ENCODE data around the gene BRD7.

BRD7 gene

DNA sequence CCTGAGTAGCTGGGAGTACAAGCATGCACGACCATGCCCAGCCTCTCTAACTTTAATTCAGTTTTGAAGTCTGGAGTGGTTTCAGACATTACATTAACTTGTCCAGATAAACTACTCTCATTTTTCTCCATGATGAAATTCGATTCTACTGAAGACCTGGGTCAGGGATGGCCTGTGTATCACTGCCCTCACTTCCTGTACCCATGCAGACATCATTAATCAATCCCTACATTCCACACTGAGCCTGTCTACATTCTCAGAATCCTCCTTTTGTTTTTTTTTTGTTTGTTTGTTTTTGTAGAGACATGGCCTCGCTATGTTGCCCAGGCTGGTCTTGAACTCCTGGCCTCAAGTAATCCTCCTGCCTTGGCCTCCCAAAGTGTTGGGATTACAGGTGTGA lies 79.9 kb downstream of the BRD7 start:
- DNase-seq = no peak

DNA sequence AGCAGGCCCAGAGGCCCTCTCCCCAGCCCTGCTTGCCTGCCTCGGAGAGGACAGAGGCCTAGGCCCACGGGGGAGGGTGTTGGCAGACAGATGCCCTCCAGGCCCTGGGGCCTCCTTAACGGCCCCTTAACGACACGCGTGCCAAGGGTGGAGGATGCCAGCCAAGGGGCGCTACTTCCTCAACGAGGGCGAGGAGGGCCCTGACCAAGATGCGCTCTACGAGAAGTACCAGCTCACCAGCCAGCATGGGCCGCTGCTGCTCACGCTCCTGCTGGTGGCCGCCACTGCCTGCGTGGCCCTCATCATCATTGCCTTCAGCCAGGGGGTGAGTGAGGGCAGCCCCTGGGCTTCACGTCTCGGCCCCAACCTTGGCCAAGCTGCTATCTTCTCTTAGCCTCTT lies 80.8 kb downstream of the BRD7 start:
- DNase-seq = no peak

DNA sequence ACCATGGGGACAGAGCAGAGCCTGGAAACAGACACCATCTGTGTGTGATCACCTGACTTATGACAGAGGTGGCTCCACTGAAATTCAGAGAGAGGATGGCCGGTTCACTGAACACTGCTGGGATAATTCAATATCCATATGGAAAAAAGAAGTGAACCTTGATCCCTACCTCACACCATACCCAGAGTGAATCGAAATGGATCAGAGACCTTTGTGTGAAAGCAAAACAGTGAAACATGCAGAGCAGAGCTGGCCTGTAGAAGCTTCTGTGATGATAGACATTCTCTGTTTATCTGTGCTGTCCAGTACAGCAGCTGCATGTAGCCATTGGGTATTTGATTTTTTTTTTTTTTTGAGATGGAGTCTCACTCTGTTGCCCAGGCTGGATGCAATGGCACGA lies 82.1 kb downstream of the BRD7 start:
- no peak for DNase-seq

DNA sequence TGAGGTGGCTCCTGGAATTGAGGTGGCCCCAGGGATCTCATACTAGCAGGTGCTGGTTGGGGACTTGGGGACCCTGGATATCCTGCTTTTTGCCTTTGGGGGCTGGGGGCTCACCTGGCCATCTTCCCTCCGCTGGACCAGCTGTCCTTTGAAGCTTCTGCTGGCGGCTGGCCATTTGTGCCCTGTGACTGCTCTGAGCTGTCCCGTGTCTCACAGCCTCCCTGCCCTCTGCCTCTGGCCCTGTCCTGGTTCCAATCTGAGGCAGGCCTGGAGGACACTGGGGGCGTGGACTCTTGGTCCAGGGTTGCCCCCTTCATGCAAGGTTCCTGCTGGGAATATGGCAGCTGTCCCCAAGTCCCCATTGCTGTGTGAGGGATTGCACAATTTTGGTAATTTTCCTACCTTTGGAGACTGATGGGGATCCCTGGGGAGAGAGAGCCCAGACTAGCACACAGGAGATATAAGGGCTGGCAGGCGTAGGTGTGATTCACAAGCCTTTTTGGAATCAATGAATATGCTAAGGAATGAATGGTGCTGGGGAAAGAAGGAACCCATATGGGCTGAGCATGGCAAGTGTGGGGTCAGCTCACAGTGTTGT lies 83.3 kb downstream of the BRD7 start:
- no peak for DNase-seq

DNA sequence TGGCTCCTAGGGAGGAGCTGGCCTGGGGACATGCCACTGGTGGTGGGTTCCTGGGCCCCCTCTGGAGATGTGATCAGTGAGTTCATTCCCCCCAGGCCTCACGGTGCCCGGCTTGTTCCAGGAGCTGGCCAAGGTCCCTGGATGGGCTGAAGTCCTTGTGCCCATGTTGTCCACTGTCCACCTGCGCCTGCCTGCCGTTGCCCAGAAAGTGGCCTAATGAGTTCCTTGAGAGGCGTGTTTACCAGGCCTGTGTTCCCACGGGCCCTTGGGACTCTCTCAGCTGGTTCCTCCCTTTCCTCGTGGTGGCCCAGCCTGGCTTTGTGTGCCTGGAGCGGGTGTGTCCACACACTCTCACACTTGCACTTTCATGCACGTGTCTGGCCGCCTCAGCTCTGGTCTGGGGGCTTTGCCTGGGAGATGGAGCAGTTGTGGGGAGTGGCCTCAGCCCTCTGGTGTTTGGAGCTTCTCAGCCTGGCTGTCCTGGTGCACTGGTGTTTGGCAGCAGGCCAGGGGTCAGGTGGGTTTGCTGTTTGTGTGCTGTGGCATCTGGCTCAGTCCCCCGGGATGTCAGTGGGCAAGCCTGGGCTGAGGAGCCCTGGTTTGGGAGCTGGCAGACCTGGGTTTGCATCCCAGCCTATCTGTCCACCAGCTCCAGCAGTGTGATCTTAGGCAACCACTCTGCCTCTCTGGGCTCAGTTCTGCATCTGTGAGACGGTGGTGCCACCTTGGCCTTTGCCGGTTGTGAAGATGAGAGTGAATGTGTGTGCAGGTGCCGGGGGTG lies 84.5 kb downstream of the BRD7 start:
- DNase-seq = no peak

DNA sequence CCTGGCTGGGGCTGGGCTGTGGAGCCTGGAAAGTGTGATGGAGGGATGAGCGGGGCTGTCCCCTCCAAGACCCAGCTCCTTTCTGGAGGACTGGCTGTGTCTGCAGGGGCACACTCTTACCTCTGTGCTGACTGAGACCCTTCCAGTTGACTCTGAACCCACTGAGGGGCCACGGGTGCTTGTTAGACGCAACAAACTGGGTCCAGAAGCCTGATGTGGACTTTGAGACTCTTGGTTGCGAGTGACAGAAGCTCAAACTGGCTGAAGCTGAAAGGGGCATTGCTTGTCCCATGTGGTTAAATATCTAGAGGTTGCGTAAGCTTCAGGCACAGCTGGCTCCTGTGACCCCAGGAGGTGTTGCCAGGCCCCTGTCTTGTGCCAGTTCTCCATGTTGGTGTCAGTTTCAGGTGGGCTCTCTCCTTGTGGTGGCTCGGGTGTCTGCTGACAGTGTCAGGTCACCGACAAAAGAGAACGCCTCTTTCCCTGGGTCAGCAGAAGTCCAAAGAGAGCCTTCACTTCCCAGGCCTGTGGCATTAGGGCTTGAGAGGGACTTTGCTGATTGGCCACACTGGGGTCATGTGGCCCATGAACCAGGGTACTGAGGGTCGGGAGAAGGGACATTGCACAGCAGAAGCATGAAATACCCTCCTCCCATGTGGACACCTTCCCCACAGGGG lies 85.7 kb downstream of the BRD7 start:
- no peak for DNase-seq

DNA sequence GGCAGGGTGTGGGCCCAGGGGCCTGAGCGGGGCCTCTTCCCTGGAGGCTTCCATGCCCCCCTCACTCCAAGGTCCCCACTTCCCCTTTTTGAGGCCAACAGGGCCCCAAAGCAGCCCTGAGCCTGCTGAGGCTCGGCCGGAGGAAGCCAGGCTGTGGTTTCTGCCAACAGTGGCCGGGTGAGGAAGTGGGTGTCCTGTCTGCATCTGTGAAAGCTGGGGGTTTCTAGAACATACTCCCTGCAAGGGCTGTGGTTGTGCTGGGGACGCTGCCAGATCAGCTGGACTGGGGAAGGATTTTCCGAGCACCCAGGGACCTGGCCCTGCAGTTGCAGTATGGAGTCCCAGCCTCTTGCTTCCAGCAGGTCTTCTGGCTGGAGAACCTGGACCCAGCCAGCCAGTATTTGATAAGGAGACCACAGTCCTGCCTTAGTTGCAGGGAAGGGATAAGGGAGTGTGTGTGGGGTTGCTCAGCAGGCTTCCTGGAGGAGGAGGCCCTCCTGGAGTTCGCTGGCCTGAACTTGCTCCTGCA lies 86.7 kb downstream of the BRD7 start:
- peak in 3 of 5 experiments; percentile 42 to 89 (median 77) for DNase-seq

DNA sequence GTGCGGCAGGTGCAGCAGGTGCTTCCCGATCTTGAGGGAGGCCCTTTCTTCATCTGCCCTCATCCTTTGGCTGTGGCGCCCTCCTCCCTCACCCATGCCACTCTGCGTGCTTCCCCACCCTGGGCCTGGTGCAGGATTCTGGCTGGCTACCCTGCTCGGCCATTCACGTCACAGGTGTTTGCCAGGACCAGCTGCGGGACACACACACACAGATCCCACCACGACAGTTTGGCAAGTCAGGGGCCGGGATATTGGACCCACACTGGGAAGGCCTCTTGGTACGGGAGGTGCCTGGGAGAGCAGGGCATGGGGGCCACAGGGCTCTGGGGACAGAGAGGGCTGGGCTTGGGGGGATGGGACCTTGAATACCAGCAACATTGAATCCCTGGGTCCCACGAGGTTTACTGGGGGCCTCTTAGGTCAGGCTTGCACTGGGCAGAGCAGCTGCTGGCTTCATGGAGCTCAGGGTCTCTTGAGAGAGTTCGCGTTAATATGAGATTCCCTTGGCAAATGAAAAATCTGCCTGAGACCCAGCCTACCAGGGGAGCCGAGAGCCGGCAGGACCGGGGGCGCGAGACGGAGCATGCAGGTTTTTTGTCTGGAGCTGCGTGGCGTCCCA lies 87.3 kb downstream of the BRD7 start:
- DNase-seq = no peak

DNA sequence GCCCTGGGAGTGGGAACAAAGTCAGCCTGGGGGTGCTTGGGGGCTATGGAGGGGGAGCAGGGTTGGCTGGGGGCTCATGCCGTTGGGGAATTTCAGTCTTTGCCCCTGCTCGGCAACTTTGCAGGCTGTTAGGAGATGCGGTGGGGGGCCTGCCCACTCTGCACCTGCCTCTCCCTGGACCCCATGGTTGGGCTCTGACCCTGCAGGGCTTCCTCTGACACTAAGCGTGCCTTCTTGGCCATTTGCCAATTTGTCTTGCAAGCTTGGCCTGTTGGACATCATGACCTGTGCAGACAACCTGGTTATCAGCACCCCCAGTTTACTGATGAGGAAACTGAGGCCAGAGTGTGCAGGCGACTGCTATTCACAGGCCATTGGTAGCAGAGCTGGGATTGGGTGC lies 87.9 kb downstream of the BRD7 start:
- DNase-seq = no peak

DNA sequence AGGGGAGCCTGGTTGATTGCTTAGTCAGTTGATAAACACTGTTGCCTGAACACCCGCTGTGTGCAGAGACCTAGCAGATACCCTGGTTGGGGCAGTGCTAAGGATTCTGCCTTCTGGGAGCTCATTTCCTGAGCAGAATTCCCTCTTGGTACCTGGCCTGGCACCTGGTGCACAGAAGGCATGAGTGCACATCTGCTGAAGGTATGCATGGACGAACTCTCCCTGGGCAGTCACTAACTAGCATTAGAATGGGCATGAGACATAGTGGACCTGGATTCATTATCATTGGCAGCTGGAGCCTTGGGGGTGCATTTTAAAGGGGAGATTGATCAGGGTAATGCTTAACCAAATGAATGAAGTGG lies 89.3 kb downstream of the BRD7 start:
- no peak for DNase-seq

DNA sequence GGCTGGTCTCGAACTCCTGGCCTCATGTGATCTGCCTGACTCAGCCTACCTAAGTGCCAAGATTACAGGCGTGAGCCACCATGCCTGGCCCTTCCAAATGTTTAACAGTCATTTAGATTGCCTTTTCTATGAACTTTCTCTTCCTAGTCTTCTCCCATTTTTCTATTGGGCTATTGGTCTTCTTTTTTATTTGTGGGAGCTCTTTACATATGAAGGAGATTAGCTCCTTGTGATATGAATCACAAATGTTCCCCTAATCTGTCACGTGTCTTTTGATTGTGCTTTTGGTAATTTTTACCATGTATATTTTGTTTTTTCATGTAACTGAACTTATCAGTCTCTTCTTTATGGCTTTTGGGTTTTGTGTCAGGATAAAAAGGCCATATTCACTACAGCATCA lies 90.5 kb downstream of the BRD7 start:
- DNase-seq = no peak

DNA sequence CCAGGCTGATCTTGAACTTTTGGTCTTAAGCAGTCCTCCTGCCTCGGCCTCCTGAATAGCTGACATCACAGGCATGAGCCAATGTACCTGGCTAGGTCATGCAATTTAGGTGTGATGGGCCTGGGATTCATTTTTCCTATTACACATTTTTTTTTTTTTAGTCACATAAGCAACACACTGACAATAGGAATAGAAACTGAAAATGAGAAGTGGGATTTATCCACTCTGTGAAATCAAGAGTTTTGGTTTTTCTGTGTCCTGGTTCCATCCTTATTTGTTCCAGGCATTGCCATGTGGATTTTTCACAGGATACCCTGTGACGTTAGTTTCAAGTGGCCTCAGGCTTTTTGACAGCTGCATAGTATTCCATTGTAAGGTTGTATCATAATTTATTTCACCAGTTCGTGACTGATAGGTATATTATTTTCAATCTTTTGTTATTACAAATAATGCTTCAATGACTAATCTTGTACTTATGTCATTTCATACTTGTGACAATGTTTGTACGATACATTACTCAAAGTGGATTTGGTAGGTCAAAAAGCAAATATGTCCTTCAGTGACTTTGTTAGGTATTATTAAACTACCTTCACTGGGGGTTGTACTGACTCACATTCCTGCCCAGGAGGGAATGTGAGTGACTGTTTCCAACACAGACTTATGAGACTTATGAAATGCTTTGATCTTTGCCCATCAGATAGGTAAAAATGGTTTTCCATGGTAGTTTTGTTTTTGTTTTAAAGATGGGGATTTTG lies 91.8 kb downstream of the BRD7 start:
- no peak for DNase-seq

DNA sequence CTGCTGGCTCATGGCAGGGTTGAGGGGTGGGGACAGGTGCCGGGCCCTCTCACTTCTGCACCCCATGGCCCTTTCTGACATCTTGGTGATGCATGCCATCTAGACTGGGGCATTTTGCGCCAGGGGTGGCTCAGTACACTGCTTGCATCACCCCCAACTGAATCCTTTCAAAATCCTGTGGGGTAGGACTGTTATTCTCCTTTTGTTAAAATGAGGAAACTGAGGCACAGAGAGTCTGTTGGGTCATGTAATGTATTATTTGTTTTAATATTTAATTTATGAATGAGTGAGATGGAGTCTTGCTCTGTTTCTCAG lies 92.5 kb downstream of the BRD7 start:
- no peak for DNase-seq

DNA sequence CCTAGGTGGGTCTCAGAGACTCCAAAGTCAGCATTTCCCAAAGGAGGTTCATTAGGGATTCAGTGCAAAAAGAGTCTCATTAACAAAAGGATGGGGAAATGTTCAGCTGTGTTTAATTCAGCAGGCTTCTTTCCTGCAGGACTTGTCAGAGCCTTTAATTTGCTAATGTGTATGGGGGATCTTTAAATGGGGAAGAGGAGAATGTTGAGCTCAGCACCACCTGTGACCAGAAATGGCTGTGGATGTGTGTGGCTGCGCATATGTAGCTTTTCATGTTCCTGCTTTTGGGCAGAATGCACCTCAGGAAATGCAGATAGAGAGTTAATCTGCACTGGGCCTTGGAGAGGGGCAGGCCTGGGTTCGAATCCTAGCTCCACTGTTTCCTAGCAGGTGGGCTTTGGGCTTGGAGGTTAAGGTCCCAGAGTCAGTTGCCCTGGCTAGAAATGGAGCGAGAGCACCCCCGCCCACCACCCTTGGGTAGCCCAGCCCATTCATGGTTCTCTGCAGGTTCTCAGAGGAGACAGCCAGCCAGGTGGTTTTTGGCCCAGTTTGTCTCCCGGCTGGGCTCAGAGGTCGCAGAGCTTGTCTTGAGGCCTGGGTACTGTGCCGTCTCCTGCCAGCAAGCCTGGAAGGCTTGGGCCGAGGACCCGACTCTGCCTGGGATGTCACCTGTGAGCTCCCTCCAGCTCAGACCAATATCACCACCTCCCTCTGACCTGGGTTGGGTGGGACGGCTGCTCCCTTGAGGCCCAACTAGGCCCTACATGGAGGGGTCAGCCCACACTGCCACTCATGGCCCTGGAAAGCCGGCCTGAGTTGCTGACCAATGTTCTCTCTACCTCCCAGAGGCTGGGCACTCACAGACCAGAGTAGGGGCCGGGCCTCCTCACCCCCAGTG lies 93.1 kb downstream of the BRD7 start:
- no peak for DNase-seq

DNA sequence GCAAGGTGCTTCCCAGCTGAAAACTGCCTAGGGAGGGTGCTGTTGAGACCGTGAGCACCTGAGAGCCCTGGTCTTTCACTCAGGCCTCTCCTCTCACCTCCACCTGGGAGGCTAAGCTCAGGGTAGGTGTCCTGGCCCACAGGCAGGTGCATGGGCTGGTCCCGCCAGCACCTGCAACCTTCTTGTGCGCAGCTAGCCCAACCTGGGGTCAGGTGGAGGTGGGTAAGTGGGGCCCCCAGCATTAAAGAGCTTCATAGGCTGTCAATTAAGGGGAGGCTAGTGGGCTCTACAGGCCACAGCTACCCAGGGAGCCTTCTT lies 93.7 kb downstream of the BRD7 start:
- no peak for DNase-seq

DNA sequence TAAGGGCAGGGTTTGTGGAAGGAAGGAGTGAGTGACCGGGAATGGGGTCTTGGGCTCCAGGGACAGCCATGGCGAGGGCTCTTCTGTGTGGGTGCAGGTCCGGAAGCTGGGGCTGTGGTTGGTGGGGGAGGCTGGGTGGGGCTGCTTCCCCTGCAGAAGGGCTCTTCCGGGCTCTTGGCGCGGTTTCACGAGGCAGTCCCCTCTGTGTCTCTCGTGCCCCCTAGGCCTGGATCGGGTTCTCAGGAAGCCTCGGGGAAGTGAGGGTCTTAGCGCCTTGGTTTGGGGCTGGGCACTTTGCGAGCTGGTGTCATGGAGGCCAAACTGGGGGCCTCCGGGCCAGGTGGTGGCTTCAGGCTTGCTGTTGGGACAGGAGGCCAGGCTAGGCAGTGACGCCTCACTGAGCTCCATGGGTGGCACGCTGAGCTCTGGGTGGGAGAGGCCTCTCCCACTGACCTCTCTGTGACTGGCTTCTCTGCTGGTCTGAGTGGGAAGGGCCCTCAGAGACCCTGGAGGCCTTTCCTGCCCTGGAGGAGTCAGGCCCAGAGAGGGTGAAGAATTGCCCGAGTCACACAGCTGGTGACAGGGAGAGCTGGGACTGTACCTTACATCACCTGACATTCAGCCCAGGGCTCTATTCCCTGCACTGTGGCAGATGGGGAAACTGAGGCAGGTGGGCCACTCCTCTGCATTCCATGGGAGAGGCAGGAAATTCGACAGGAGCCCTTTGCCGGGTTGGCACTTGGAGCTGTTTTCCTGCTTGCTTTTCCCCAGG lies 94.3 kb downstream of the BRD7 start:
- peak in 4 of 5 experiments; percentile 19 to 87 (median 52) for DNase-seq

DNA sequence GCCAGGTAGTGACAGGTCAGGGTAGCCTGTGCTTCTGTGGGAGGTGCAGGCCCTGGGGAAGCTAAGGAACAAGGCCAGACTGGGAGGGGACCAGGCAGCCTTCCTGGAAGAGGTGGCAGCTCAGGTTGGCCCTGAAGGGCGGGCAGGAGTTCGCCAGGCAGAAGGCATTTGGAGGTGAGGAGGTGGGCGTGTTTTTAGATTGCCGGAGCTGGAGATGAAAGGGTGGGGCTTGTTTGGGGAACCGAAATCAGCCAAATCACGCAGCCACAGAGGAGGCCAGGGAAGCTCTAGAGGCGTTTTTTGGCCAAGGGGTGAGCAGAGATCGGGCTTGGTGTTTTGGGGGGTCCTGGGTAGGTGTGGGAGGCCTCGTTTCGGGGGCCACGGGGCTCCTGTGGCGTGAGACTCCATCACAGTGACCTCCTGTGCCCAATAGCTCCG lies 94.9 kb downstream of the BRD7 start:
- DNase-seq = peak in 3 of 5 experiments; percentile 28 to 77 (median 30)

DNA sequence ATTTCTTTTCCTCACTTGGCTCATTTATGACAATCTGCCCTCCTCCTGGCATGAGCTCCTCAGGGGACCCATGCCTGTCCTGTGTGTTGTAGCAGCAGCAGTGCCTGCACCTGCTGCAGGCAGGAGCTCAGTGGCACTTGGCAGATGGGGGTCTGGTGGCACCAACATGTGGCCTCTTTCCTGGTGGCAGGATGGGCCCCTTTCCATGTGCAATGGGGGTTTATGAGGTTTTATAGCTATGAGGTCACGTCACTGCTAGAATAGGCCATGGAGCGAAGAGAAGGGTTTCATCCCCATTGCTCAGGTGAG lies 95.5 kb downstream of the BRD7 start:
- no peak for DNase-seq

DNA sequence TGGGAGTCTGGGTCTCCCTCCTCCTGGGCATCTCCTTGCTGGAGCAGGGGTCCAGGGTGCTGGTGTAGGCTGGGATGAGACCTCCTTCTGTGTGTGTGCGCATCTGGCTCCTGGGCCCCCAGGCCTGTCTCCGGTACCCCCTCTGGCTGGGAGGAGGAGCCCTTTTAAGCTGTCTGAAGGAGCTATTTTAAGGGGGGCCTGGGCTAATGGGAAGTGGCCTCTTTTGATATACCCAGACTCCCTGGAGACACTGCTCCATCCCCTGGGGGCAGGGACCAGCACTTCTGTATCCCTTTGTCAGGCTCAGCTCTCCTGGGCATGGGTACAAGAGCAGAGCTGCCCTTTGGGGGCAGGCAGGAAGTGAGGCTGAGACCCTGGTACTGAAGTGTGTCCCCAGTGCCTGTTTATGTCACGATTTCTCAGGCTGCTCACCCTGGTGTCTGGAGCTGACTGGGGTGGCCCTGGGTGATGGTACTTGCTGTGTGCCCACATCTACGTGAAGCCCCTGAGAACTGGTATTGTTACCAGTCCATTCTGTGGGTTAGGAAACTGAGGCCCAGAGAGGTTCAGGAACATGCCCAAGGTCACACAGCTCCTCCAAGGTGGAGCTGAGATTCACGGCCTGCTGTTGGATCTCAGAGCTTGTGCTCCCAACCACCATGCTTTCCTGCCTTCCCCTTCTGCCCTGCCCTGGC lies 96.0 kb downstream of the BRD7 start:
- no peak for DNase-seq

DNA sequence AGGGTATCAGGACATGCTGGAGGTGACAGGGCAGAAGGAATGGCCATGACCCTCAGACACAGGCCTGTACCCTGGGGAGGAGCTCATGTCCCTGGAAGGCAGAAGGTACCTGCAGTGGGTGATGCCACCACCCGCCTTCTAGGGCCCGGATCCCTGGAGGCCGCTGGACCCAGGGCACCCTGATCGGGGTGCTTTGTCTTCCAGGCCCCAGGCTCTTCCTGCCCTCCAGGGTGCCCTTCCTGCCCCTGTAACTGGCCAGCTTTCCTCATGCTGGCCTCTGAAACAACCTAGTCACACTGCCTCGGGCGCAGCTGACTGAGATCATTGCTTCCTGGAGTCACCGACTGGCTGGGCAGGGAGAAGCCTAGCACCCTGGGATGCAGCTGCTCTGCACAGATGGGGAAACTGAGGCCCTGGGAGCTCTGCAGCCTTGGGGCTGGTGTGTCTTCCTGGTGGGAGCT lies 96.6 kb downstream of the BRD7 start:
- DNase-seq = no peak

Data from T-helper 2 cell (primary cell).